HEK293 (cell line): ENCODE results near the gene KHSRP.

Source experiments
- HOXA7 ChIP-seq: sonication (generic); formaldehyde crosslinking; IDR thresholded peaks from 2 replicates; pipeline ENCODE4 v1.8.1; 2022; ENCODE audit warnings: missing genetic modification reagents, borderline replicate concordance
- ZNF274 ChIP-seq, 2 experiments: fragments of 200-500 bp in 1 of 2; fragments of 450-650 bp in 1 of 2; sonication (Bioruptor generic) in 1 of 2; formaldehyde crosslinking in 1 of 2; IDR thresholded peaks; 2 replicates each; pipeline versions ENCODE4 v1.5.1 to v1.6.1; 2014 to 2016; ENCODE audit warnings: borderline replicate concordance in 1 of 2, inconsistent platforms in 1 of 2, low read length in 1 of 2, missing biosample characterization in 1 of 2, missing genetic modification characterization in 1 of 2
- ZNF561 ChIP-seq: fragments of 450-650 bp; IDR thresholded peaks from 2 replicates; pipeline ENCODE4 v1.5.1; 2018; ENCODE audit warnings: missing biosample characterization, missing genetic modification characterization, borderline replicate concordance
- ZNF600 ChIP-seq: fragments of 450-650 bp; formaldehyde crosslinking; IDR thresholded peaks from 2 replicates; pipeline ENCODE4 v1.5.1; 2016; ENCODE audit warnings: missing biosample characterization, missing genetic modification characterization
- ZNF670 ChIP-seq: fragments of 450-650 bp; formaldehyde crosslinking; IDR thresholded peaks from 2 replicates; pipeline ENCODE4 v1.5.1; 2016; ENCODE audit warnings: missing biosample characterization, missing genetic modification characterization, low read depth
- ZNF707 ChIP-seq: fragments of 450-650 bp; formaldehyde crosslinking; IDR thresholded peaks from 2 replicates; pipeline ENCODE4 v1.5.1; 2016; ENCODE audit warnings: missing biosample characterization, missing genetic modification characterization
- ZNF76 ChIP-seq: fragments of 450-650 bp; formaldehyde crosslinking; IDR thresholded peaks from 2 replicates; pipeline ENCODE4; 2016; ENCODE audit warnings: low read depth, missing biosample characterization, missing genetic modification characterization, borderline replicate concordance
- ZNF843 ChIP-seq: fragments of 450-650 bp; formaldehyde crosslinking; IDR thresholded peaks from 2 replicates; pipeline ENCODE4 v1.5.1; 2016; ENCODE audit warnings: missing biosample characterization, missing genetic modification characterization
- TF ChIP-seq, protein P1 (sequence below): fragments of 450-650 bp; formaldehyde crosslinking; IDR thresholded peaks from 2 replicates; pipeline ENCODE4 v1.5.1; 2017; ENCODE audit warnings: missing biosample characterization, missing genetic modification characterization
- TF ChIP-seq, protein P2 (sequence below): fragments of 450-650 bp; formaldehyde crosslinking; IDR thresholded peaks from 2 replicates; pipeline ENCODE4 v1.5.1; 2016; ENCODE audit warnings: missing biosample characterization, missing genetic modification characterization
- TF ChIP-seq, protein P3 (sequence below): fragments of 450-650 bp; formaldehyde crosslinking; IDR thresholded peaks from 2 replicates; pipeline ENCODE4 v1.5.1; 2017; ENCODE audit warnings: missing biosample characterization, missing genetic modification characterization
- TF ChIP-seq, protein P4 (sequence below): sonication (generic); formaldehyde crosslinking; IDR thresholded peaks from 2 replicates; pipeline ENCODE4 v1.8.1; 2022; ENCODE audit warnings: mild to moderate bottlenecking, moderate library complexity, missing genetic modification reagents
- TF ChIP-seq, protein P5 (sequence below): fragments of 450-650 bp; formaldehyde crosslinking; IDR thresholded peaks from 2 replicates; pipeline ENCODE4 v1.5.1; 2016; ENCODE audit warnings: missing biosample characterization, missing genetic modification characterization

DNA sequence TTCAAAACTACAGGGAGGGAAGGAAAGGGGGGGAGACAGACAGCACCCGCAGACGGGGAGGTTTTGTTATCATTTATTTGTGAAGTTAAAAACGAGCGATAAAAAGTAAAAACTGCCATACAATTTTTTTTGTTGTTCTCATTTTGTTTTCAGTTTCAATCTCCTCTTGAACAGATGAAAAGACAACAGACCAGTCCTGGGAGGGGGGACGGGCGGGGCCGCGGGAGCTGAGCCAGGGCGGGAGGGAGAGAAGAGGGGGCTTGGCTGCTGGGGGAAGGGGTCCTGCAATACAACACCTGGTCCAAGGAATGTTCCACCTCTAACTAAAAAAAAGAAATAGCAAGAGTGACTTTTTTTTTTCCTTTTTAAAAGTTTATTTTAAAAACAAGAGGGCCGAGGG, 11.3 kb downstream of the KHSRP start:
- TF ChIP-seq ZNF600: no peak
- TF ChIP-seq ZNF76 (tag by site-specific recombination): no peak
- TF ChIP-seq, protein P1, sequence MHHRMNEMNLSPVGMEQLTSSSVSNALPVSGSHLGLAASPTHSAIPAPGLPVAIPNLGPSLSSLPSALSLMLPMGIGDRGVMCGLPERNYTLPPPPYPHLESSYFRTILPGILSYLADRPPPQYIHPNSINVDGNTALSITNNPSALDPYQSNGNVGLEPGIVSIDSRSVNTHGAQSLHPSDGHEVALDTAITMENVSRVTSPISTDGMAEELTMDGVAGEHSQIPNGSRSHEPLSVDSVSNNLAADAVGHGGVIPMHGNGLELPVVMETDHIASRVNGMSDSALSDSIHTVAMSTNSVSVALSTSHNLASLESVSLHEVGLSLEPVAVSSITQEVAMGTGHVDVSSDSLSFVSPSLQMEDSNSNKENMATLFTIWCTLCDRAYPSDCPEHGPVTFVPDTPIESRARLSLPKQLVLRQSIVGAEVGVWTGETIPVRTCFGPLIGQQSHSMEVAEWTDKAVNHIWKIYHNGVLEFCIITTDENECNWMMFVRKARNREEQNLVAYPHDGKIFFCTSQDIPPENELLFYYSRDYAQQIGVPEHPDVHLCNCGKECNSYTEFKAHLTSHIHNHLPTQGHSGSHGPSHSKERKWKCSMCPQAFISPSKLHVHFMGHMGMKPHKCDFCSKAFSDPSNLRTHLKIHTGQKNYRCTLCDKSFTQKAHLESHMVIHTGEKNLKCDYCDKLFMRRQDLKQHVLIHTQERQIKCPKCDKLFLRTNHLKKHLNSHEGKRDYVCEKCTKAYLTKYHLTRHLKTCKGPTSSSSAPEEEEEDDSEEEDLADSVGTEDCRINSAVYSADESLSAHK (tag by site-specific recombination): no peak
- TF ChIP-seq, protein P2, sequence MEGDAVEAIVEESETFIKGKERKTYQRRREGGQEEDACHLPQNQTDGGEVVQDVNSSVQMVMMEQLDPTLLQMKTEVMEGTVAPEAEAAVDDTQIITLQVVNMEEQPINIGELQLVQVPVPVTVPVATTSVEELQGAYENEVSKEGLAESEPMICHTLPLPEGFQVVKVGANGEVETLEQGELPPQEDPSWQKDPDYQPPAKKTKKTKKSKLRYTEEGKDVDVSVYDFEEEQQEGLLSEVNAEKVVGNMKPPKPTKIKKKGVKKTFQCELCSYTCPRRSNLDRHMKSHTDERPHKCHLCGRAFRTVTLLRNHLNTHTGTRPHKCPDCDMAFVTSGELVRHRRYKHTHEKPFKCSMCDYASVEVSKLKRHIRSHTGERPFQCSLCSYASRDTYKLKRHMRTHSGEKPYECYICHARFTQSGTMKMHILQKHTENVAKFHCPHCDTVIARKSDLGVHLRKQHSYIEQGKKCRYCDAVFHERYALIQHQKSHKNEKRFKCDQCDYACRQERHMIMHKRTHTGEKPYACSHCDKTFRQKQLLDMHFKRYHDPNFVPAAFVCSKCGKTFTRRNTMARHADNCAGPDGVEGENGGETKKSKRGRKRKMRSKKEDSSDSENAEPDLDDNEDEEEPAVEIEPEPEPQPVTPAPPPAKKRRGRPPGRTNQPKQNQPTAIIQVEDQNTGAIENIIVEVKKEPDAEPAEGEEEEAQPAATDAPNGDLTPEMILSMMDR (tag by site-specific recombination): no peak
- TF ChIP-seq, protein P3, sequence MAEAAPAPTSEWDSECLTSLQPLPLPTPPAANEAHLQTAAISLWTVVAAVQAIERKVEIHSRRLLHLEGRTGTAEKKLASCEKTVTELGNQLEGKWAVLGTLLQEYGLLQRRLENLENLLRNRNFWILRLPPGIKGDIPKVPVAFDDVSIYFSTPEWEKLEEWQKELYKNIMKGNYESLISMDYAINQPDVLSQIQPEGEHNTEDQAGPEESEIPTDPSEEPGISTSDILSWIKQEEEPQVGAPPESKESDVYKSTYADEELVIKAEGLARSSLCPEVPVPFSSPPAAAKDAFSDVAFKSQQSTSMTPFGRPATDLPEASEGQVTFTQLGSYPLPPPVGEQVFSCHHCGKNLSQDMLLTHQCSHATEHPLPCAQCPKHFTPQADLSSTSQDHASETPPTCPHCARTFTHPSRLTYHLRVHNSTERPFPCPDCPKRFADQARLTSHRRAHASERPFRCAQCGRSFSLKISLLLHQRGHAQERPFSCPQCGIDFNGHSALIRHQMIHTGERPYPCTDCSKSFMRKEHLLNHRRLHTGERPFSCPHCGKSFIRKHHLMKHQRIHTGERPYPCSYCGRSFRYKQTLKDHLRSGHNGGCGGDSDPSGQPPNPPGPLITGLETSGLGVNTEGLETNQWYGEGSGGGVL (tag by site-specific recombination): no peak
- no peak for TF ChIP-seq HOXA7 (CRISPR knock-in tag)
- no peak for TF ChIP-seq ZNF274 (IDR thresholded peaks at IDR 0.05; ENCODE audit: low read length)
- no peak for TF ChIP-seq ZNF274 (tag by site-specific recombination; IDR thresholded peaks at IDR 0.05; ENCODE audit: borderline replicate concordance)
- no peak for TF ChIP-seq ZNF561 (tag by site-specific recombination)
- TF ChIP-seq ZNF843 (tag by site-specific recombination): no peak
- TF ChIP-seq, protein P4, sequence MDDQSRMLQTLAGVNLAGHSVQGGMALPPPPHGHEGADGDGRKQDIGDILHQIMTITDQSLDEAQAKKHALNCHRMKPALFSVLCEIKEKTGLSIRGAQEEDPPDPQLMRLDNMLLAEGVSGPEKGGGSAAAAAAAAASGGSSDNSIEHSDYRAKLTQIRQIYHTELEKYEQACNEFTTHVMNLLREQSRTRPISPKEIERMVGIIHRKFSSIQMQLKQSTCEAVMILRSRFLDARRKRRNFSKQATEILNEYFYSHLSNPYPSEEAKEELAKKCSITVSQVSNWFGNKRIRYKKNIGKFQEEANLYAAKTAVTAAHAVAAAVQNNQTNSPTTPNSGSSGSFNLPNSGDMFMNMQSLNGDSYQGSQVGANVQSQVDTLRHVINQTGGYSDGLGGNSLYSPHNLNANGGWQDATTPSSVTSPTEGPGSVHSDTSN (CRISPR knock-in tag): no peak
- TF ChIP-seq ZNF670 (tag by site-specific recombination): no peak
- TF ChIP-seq ZNF707: no peak
- TF ChIP-seq, protein P5, sequence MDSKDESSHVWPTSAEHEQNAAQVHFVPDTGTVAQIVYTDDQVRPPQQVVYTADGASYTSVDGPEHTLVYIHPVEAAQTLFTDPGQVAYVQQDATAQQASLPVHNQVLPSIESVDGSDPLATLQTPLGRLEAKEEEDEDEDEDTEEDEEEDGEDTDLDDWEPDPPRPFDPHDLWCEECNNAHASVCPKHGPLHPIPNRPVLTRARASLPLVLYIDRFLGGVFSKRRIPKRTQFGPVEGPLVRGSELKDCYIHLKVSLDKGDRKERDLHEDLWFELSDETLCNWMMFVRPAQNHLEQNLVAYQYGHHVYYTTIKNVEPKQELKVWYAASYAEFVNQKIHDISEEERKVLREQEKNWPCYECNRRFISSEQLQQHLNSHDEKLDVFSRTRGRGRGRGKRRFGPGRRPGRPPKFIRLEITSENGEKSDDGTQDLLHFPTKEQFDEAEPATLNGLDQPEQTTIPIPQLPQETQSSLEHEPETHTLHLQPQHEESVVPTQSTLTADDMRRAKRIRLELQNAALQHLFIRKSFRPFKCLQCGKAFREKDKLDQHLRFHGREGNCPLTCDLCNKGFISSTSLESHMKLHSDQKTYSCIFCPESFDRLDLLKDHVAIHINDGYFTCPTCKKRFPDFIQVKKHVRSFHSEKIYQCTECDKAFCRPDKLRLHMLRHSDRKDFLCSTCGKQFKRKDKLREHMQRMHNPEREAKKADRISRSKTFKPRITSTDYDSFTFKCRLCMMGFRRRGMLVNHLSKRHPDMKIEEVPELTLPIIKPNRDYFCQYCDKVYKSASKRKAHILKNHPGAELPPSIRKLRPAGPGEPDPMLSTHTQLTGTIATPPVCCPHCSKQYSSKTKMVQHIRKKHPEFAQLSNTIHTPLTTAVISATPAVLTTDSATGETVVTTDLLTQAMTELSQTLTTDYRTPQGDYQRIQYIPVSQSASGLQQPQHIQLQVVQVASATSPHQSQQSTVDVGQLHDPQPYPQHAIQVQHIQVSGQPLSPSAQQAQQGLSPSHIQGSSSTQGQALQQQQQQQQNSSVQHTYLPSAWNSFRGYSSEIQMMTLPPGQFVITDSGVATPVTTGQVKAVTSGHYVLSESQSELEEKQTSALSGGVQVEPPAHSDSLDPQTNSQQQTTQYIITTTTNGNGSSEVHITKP (tag by site-specific recombination): no peak
